Liver (tissue), 9 donors: ENCODE results near the gene AQP6. TPM values are rescaled to one million over a fixed set of nuclear protein-coding genes. Genes with fewer than 3 reads are reported as not detected.

Source experiments
- DNase-seq: peaks from one replicate; pipeline ENCODE4 v3.0.0-alpha.2; 2017; ENCODE audit warnings: low spot score
- H3K27ac ChIP-seq, 2 donors: one replicate each; pipeline ENCODE4 v1.7.0; 2013; ENCODE audit warnings: inconsistent platforms in 2 of 2, low read length in 2 of 2, control low read depth in 1 of 2, low read depth in 1 of 2, mild to moderate bottlenecking in 1 of 2
- H3K27me3 ChIP-seq, 4 donors: one replicate each; pipeline versions ENCODE4 v1.6.1 to v1.7.0; 2013; ENCODE audit warnings: low read length in 3 of 4, inconsistent platforms in 1 of 4, mild to moderate bottlenecking in 1 of 4, moderate library complexity in 1 of 4; ENCODE audit not compliant: control insufficient read depth in 4 of 4, insufficient read depth in 4 of 4
- H3K36me3 ChIP-seq, 4 donors: one replicate each; pipeline versions ENCODE4 v1.6.1 to v1.7.0; 2013; ENCODE audit warnings: low read length in 3 of 4, mild to moderate bottlenecking in 3 of 4, low read depth in 1 of 4, moderate library complexity in 1 of 4; ENCODE audit not compliant: control insufficient read depth in 4 of 4, insufficient read depth in 3 of 4
- H3K4me1 ChIP-seq, 4 donors: one replicate each; pipeline versions ENCODE4 v1.6.1 to v1.7.0; 2013; ENCODE audit warnings: low read length in 3 of 4, mild to moderate bottlenecking in 3 of 4, moderate library complexity in 1 of 4; ENCODE audit not compliant: control insufficient read depth in 4 of 4, insufficient read depth in 4 of 4
- H3K4me3 ChIP-seq, 3 donors: one replicate each; pipeline versions ENCODE4 v1.6.1 to v1.7.0; 2013; ENCODE audit warnings: low read length in 3 of 3, control low read depth in 1 of 3, low read depth in 1 of 3, mild to moderate bottlenecking in 1 of 3
- H3K9ac ChIP-seq, 2 donors: one replicate each; pipeline ENCODE4 v1.7.0; 2013; ENCODE audit warnings: low read length in 2 of 2, mild to moderate bottlenecking in 2 of 2, moderate library complexity in 2 of 2, control low read depth in 1 of 2, low read depth in 1 of 2
- H3K9me3 ChIP-seq, 4 donors: one replicate each; pipeline versions ENCODE4 v1.6.1 to v1.7.0; 2013; ENCODE audit warnings: low read length in 3 of 4; ENCODE audit not compliant: control insufficient read depth in 4 of 4
- ATF3 ChIP-seq: IDR thresholded peaks from 2 replicates; pipeline ENCODE4 v1.6.1; 2016; ENCODE audit warnings: antibody characterized with exemption
- CTCF ChIP-seq: fragments of 150-350 bp; IDR thresholded peaks from 2 replicates; pipeline ENCODE4 v1.5.1; 2017; ENCODE audit warnings: improper control_type of control experiment, low read depth, low read length; ENCODE audit not compliant: missing input control
- EGR1 ChIP-seq, 2 donors: IDR thresholded peaks; 2 replicates each; pipeline ENCODE4 v1.6.1; 2016 to 2018; ENCODE audit warnings: antibody characterized with exemption in 2 of 2, low read depth in 2 of 2
- FOXA1 ChIP-seq: IDR thresholded peaks from 2 replicates; pipeline ENCODE4 v1.6.1; 2016; ENCODE audit warnings: antibody characterized with exemption
- FOXA2 ChIP-seq: IDR thresholded peaks from 2 replicates; pipeline ENCODE4 v1.6.1; 2016; ENCODE audit warnings: antibody characterized with exemption
- GABPA ChIP-seq, 2 donors: IDR thresholded peaks in 1 of 2; conservative IDR thresholded peaks in 1 of 2; 2 replicates each; pipeline ENCODE4 v1.6.1; 2016; ENCODE audit warnings: antibody characterized with exemption in 2 of 2, mild to moderate bottlenecking in 1 of 2, moderate library complexity in 1 of 2
- HNF4A ChIP-seq, 2 donors: conservative IDR thresholded peaks; 2 replicates each; pipeline ENCODE4 v1.6.1; 2016; ENCODE audit warnings: antibody characterized with exemption in 2 of 2, mild to moderate bottlenecking in 2 of 2
- HNF4G ChIP-seq: IDR thresholded peaks from 2 replicates; pipeline ENCODE4 v1.6.1; 2016; ENCODE audit warnings: antibody characterized with exemption
- JUND ChIP-seq, 2 donors: IDR thresholded peaks; 2 replicates each; pipeline ENCODE4 v1.6.1; 2016; ENCODE audit warnings: antibody characterized with exemption in 2 of 2
- MAX ChIP-seq: IDR thresholded peaks from 2 replicates; pipeline ENCODE4 v1.6.1; 2016; ENCODE audit warnings: antibody characterized with exemption
- NR2F2 ChIP-seq: IDR thresholded peaks from 2 replicates; pipeline ENCODE4 v1.6.1; 2016; ENCODE audit warnings: antibody characterized with exemption
- RAD21 ChIP-seq, 2 donors: IDR thresholded peaks; 2 replicates each; pipeline ENCODE4 v1.6.1; 2016; ENCODE audit warnings: antibody characterized with exemption in 2 of 2, mild to moderate bottlenecking in 2 of 2
- REST ChIP-seq: IDR thresholded peaks from 2 replicates; pipeline ENCODE4 v1.6.1; 2016; ENCODE audit warnings: antibody characterized with exemption, mild to moderate bottlenecking
- RXRA ChIP-seq, 2 donors: IDR thresholded peaks; 2 replicates each; pipeline ENCODE4 v1.6.1; 2017 to 2018; ENCODE audit warnings: antibody characterized with exemption in 2 of 2, mild to moderate bottlenecking in 1 of 2
- SP1 ChIP-seq: IDR thresholded peaks from 2 replicates; pipeline ENCODE4 v1.6.1; 2018; ENCODE audit warnings: antibody characterized with exemption, mild to moderate bottlenecking
- TAF1 ChIP-seq: conservative IDR thresholded peaks from 2 replicates; pipeline ENCODE4 v1.6.1; 2016; ENCODE audit warnings: antibody characterized with exemption, mild to moderate bottlenecking
- YY1 ChIP-seq: IDR thresholded peaks from 2 replicates; pipeline ENCODE4 v1.6.1; 2016; ENCODE audit warnings: antibody characterized with exemption, mild to moderate bottlenecking
- ZBTB33 ChIP-seq: IDR thresholded peaks from 2 replicates; pipeline ENCODE4 v1.6.1; 2016; ENCODE audit warnings: antibody characterized with exemption
- WGBS: extraction: QIAGEN DNeasy Blood & Tissue Kit; methylation state at CpG from one replicate; pipeline ENCODE4 v1.1.7; 2013; 5-methylcytosine and 5-hydroxymethylcytosine counted together
- polyA plus RNA-seq, 2 donors: library from polyadenylated mRNA; stranded (reverse) in 1 of 2; unstranded in 1 of 2; fragments of 200-250 nt in 1 of 2; fragments of >200 nt in 1 of 2; fragmentation: Nextera tagmentation in 1 of 2; extraction: Ambion mirVana in 1 of 2; gene quantifications; one replicate each; pipeline versions ENCODE4 v1.2.1 to v1.2.3, GENCODE V29; 2013 to 2015
- total RNA-seq, 2 donors: library from RNA; depleted of rRNA; stranded (reverse); fragments of >200 nt; gene quantifications; one replicate each; pipeline ENCODE4 v1.2.3, GENCODE V29; 2014
- donor health status: healthy.
- donor health status: healthy.
- donor health status: healthy.
- donor health status: healthy.
- donor health status: healthy.

The AQP6 gene
- total and polyA plus RNA-seq, 4 donors = 0.05 to 0.11 TPM; not detected in 2

GRCh38 chr12:50006280-50006679, 33.5 kb downstream of the AQP6 start:
- Histone ChIP-seq H3K4me3 (no peak overlapping the region), H3K27me3 (no peaks in the 10 kb centered on the region), H3K27ac (no peak overlapping the region), H3K4me1 (no peaks in the 10 kb centered on the region), H3K9ac (no peak overlapping the region), H3K9me3 (no peaks in the 10 kb centered on the region), H3K36me3 (peaks cover 0 to 4% (median 1%) of the 10 kb centered on the region in 4 donors)
- TF ChIP-seq RAD21 (IDR thresholded peaks at IDR 0.05) (no peak), ATF3 (no peak), NR2F2 (no peak), HNF4G (no peak), EGR1 (IDR thresholded peaks at IDR 0.05; ENCODE audit: low read depth in 2 of 2) (no peak), MAX (no peak), RXRA (IDR thresholded peaks at IDR 0.05) (no peak), YY1 (no peak), REST (no peak), SP1 (no peak), CTCF (no peak), FOXA2 (no peak), ZBTB33 (no peak), GABPA (IDR thresholded peaks at IDR 0.05 in 1 of 2, conservative IDR thresholded peaks at IDR 0.05 in 1 of 2) (no peak), JUND (IDR thresholded peaks at IDR 0.05) (no peak), TAF1 (no peak), FOXA1 (no peak), HNF4A (conservative IDR thresholded peaks at IDR 0.05) (no peak)
- no peak for DNase-seq
- 98% methylated on average over 7 of the region's 7 CpGs for whole genome bisulfite sequencing
